ENCODE measurements around the gene MTF1.

Gene MTF1

GRCh38 chr1:37809942-37810341 lies 49.5 kb downstream of the MTF1 start:
- H3K27me3 ChIP-seq (ENCODE audit: control insufficient read depth in 1 of 2, insufficient read depth in 2 of 2, low read length in 2 of 2): no peaks in the 10 kb centered on the region
- peaks cover 18 to 20% of the 10 kb centered on the region in 2 donors for H3K36me3 ChIP-seq (ENCODE audit: control insufficient read depth in 2 of 2, insufficient read depth in 2 of 2, low read length in 2 of 2)
- H3K9me3 ChIP-seq (ENCODE audit: control insufficient read depth in 2 of 2, low read length in 2 of 2): no peaks in the 10 kb centered on the region
- no peak overlapping the region for H3K9ac ChIP-seq (ENCODE audit: low read length in 2 of 2)
- peak overlapping the region; percentile 18 for H3K27ac ChIP-seq (ENCODE audit: low read length)
- peaks cover 26% of the 10 kb centered on the region for H3K4me1 ChIP-seq (ENCODE audit: control insufficient read depth, insufficient read depth, low read length)
- H3K4me3 ChIP-seq (ENCODE audit: low read length in 2 of 2): no peak overlapping the region

GRCh38 chr1:37808369-37809319 lies 50.7 kb downstream of the MTF1 start:
- peaks cover 23 to 26% of the 10 kb centered on the region in 2 donors for H3K36me3 ChIP-seq (ENCODE audit: control insufficient read depth in 2 of 2, insufficient read depth in 2 of 2, low read length in 2 of 2)
- H3K9ac ChIP-seq (ENCODE audit: low read length in 2 of 2): peak overlapping the region; percentile 76 to 91
- no peaks in the 10 kb centered on the region for H3K27me3 ChIP-seq (ENCODE audit: control insufficient read depth in 1 of 2, insufficient read depth in 2 of 2, low read length in 2 of 2)
- H3K4me1 ChIP-seq (ENCODE audit: control insufficient read depth, insufficient read depth, low read length): peaks cover 26% of the 10 kb centered on the region
- peak overlapping the region; percentile 77 to 94 for H3K4me3 ChIP-seq (ENCODE audit: low read length in 2 of 2)
- H3K27ac ChIP-seq (ENCODE audit: low read length): peak overlapping the region; percentile 91
- H3K9me3 ChIP-seq (ENCODE audit: control insufficient read depth in 2 of 2, low read length in 2 of 2): no peaks in the 10 kb centered on the region

GRCh38 chr1:37807555-37808368 lies 51.6 kb downstream of the MTF1 start, which contains the start of the genes C1orf122 and YRDC:
C1orf122 (plus strand) TSS chr1:37807790; CDS start chr1:37808405, 615 bp downstream.
YRDC (minus strand) TSS chr1:37808208; CDS start chr1:37808180, 28 bp downstream.
- Histone ChIP-seq H3K27ac (ENCODE audit: low read length) (peak within 1 kb of the TSS; percentile 91), H3K36me3 (ENCODE audit: control insufficient read depth in 2 of 2, insufficient read depth in 2 of 2, low read length in 2 of 2) (peaks cover 29 to 32% of the 10 kb centered on the region in 2 donors), H3K4me1 (ENCODE audit: control insufficient read depth, insufficient read depth, low read length) (peaks cover 26% of the 10 kb centered on the region), H3K9ac (ENCODE audit: low read length in 2 of 2) (peak within 1 kb of the TSS; percentile 87 to 91), H3K9me3 (ENCODE audit: control insufficient read depth in 2 of 2, low read length in 2 of 2) (no peaks in the 10 kb centered on the region), H3K27me3 (ENCODE audit: control insufficient read depth in 1 of 2, insufficient read depth in 2 of 2, low read length in 2 of 2) (no peaks in the 10 kb centered on the region), H3K4me3 (ENCODE audit: low read length in 2 of 2) (peak within 1 kb of the TSS; percentile 77 to 94)

GRCh38 chr1:37807220-37807554 lies 52.2 kb downstream of the MTF1 start:
- Histone ChIP-seq H3K36me3 (ENCODE audit: control insufficient read depth in 2 of 2, insufficient read depth in 2 of 2, low read length in 2 of 2) (peaks cover 33 to 34% of the 10 kb centered on the region in 2 donors), H3K4me1 (ENCODE audit: control insufficient read depth, insufficient read depth, low read length) (peaks cover 26% of the 10 kb centered on the region), H3K4me3 (ENCODE audit: low read length in 2 of 2) (peak overlapping the region; percentile 57 to 94), H3K27me3 (ENCODE audit: control insufficient read depth in 1 of 2, insufficient read depth in 2 of 2, low read length in 2 of 2) (no peaks in the 10 kb centered on the region), H3K9ac (ENCODE audit: low read length in 2 of 2) (peak overlapping the region; percentile 87 to 89), H3K27ac (ENCODE audit: low read length) (peak overlapping the region; percentile 58), H3K9me3 (ENCODE audit: control insufficient read depth in 2 of 2, low read length in 2 of 2) (no peaks in the 10 kb centered on the region)

- no peak overlapping the region for H3K4me3 ChIP-seq (ENCODE audit: low read length in 2 of 2)
- H3K27me3 ChIP-seq (ENCODE audit: control insufficient read depth in 1 of 2, insufficient read depth in 2 of 2, low read length in 2 of 2): no peaks in the 10 kb centered on the region
- no peak overlapping the region for H3K27ac ChIP-seq (ENCODE audit: low read length)
- H3K4me1 ChIP-seq (ENCODE audit: control insufficient read depth, insufficient read depth, low read length): peaks cover 12% of the 10 kb centered on the region
- H3K9ac ChIP-seq (ENCODE audit: low read length in 2 of 2): no peak overlapping the region
- H3K9me3 ChIP-seq (ENCODE audit: control insufficient read depth in 2 of 2, low read length in 2 of 2): no peaks in the 10 kb centered on the region
- peaks cover 33 to 49% of the 10 kb centered on the region in 2 donors for H3K36me3 ChIP-seq (ENCODE audit: control insufficient read depth in 2 of 2, insufficient read depth in 2 of 2, low read length in 2 of 2)
Measured at GRCh38 chr1:37802439-37802838, 57.0 kb downstream of the MTF1 start.

- no peak overlapping the region for H3K9ac ChIP-seq (ENCODE audit: low read length in 2 of 2)
- H3K4me1 ChIP-seq (ENCODE audit: control insufficient read depth, insufficient read depth, low read length): peaks cover 9% of the 10 kb centered on the region
- H3K9me3 ChIP-seq (ENCODE audit: control insufficient read depth in 2 of 2, low read length in 2 of 2): no peaks in the 10 kb centered on the region
- no peak overlapping the region for H3K4me3 ChIP-seq (ENCODE audit: low read length in 2 of 2)
- no peak overlapping the region for H3K27ac ChIP-seq (ENCODE audit: low read length)
- peaks cover 4 to 19% of the 10 kb centered on the region in 2 donors for H3K36me3 ChIP-seq (ENCODE audit: control insufficient read depth in 2 of 2, insufficient read depth in 2 of 2, low read length in 2 of 2)
- no peaks in the 10 kb centered on the region for H3K27me3 ChIP-seq (ENCODE audit: control insufficient read depth in 1 of 2, insufficient read depth in 2 of 2, low read length in 2 of 2)
Measured at GRCh38 chr1:37797750-37798345, 61.5 kb downstream of the MTF1 start.

- Histone ChIP-seq H3K9me3 (ENCODE audit: control insufficient read depth in 2 of 2, low read length in 2 of 2) (no peaks in the 10 kb centered on the region), H3K9ac (ENCODE audit: low read length in 2 of 2) (no peak overlapping the region), H3K36me3 (ENCODE audit: control insufficient read depth in 2 of 2, insufficient read depth in 2 of 2, low read length in 2 of 2) (peaks cover 0 to 12% of the 10 kb centered on the region in 2 donors), H3K4me1 (ENCODE audit: control insufficient read depth, insufficient read depth, low read length) (peaks cover 9% of the 10 kb centered on the region), H3K27me3 (ENCODE audit: control insufficient read depth in 1 of 2, insufficient read depth in 2 of 2, low read length in 2 of 2) (peaks cover 0 to 2% of the 10 kb centered on the region in 2 donors), H3K27ac (ENCODE audit: low read length) (no peak overlapping the region), H3K4me3 (ENCODE audit: low read length in 2 of 2) (peak overlapping the region in 1 of 2 donors; percentile 65)
Measured at GRCh38 chr1:37795340-37796125, 63.9 kb downstream of the MTF1 start.

- H3K27ac ChIP-seq (ENCODE audit: low read length): no peak overlapping the region
- H3K4me1 ChIP-seq (ENCODE audit: control insufficient read depth, insufficient read depth, low read length): peaks cover 9% of the 10 kb centered on the region
- H3K9ac ChIP-seq (ENCODE audit: low read length in 2 of 2): no peak overlapping the region
- H3K4me3 ChIP-seq (ENCODE audit: low read length in 2 of 2): peak overlapping the region; percentile 25 to 65
- H3K27me3 ChIP-seq (ENCODE audit: control insufficient read depth in 1 of 2, insufficient read depth in 2 of 2, low read length in 2 of 2): peaks cover 0 to 7% of the 10 kb centered on the region in 2 donors
- H3K36me3 ChIP-seq (ENCODE audit: control insufficient read depth in 2 of 2, insufficient read depth in 2 of 2, low read length in 2 of 2): peaks cover 0 to 7% of the 10 kb centered on the region in 2 donors
- H3K9me3 ChIP-seq (ENCODE audit: control insufficient read depth in 2 of 2, low read length in 2 of 2): no peaks in the 10 kb centered on the region
Measured at GRCh38 chr1:37794372-37795339, 64.7 kb downstream of the MTF1 start.

- H3K9ac ChIP-seq (ENCODE audit: low read length in 2 of 2): no peak within 1 kb of the TSS
- H3K9me3 ChIP-seq (ENCODE audit: control insufficient read depth in 2 of 2, low read length in 2 of 2): no peaks in the 10 kb centered on the region
- H3K4me3 ChIP-seq (ENCODE audit: low read length in 2 of 2): peak within 1 kb of the TSS; percentile 25 to 76
- H3K27me3 ChIP-seq (ENCODE audit: control insufficient read depth in 1 of 2, insufficient read depth in 2 of 2, low read length in 2 of 2): peaks cover 0 to 8% of the 10 kb centered on the region in 2 donors
- peaks cover 0 to 3% of the 10 kb centered on the region in 2 donors for H3K36me3 ChIP-seq (ENCODE audit: control insufficient read depth in 2 of 2, insufficient read depth in 2 of 2, low read length in 2 of 2)
- H3K27ac ChIP-seq (ENCODE audit: low read length): no peak within 1 kb of the TSS
- H3K4me1 ChIP-seq (ENCODE audit: control insufficient read depth, insufficient read depth, low read length): peaks cover 9% of the 10 kb centered on the region
Measured at GRCh38 chr1:37793773-37794371, 65.5 kb downstream of the MTF1 start, which contains the start of gene MANEAL. MANEAL (plus strand) TSS chr1:37793847; CDS start chr1:37794183, 336 bp downstream.

All from stomach smooth muscle (tissue), 2 donors.